22Rv1 (cell line): Measurements from ENCODE around the gene FAM83G.

Source experiments
- H3K27ac ChIP-seq: fragments of 450-650 bp; 2 replicates; pipeline ENCODE4 v1.5.1; 2017
- CTCF ChIP-seq: fragments of 450-650 bp; IDR thresholded peaks from 2 replicates; pipeline ENCODE4 v1.5.1; 2017; ENCODE audit warnings: mild to moderate bottlenecking
- ZFX ChIP-seq: fragments of 450-650 bp; IDR thresholded peaks from 2 replicates; pipeline ENCODE4 v1.6.1; 2017; ENCODE audit warnings: antibody characterized with exemption, borderline replicate concordance

The FAM83G gene

GRCh38 chr17:18987862-18988545, 16.6 kb downstream of the FAM83G start:
- H3K27ac ChIP-seq, result no peak overlapping the region
- TF ChIP-seq CTCF (no peak), ZFX (no peak)

GRCh38 chr17:18987230-18987610, 17.3 kb downstream of the FAM83G start:
- TF ChIP-seq ZFX (no peak), CTCF (no peak)
- no peak overlapping the region for H3K27ac ChIP-seq

- H3K27ac ChIP-seq, result no peak overlapping the region
- TF ChIP-seq ZFX (no peak), CTCF (no peak)
Observed at GRCh38 chr17:18986541-18987229, 17.9 kb downstream of the FAM83G start.

GRCh38 chr17:18985475-18985874, 19.1 kb downstream of the FAM83G start:
- TF ChIP-seq ZFX, result no peak
- no peak for TF ChIP-seq CTCF
- no peak overlapping the region for H3K27ac ChIP-seq

GRCh38 chr17:18984273-18985114, 20.1 kb downstream of the FAM83G start:
- no peak for TF ChIP-seq CTCF
- no peak for TF ChIP-seq ZFX
- no peak overlapping the region for H3K27ac ChIP-seq

- TF ChIP-seq ZFX (no peak), CTCF (no peak)
- peak overlapping the region; percentile 46 for H3K27ac ChIP-seq
Observed at GRCh38 chr17:18981642-18982424, 22.7 kb downstream of the FAM83G start.
